Stimulated activated CD8-positive, alpha-beta memory T cell treated with anti-CD3 and anti-CD28 coated beads, Interleukin-4, amount 100 ng/mL, for 48 hours (primary cell): ENCODE results near the gene EMX1.

ENCODE experiments used
- DNase-seq: peaks from one replicate; pipeline ENCODE4 v3.0.0-alpha.2; 2020

EMX1 gene

DNA sequence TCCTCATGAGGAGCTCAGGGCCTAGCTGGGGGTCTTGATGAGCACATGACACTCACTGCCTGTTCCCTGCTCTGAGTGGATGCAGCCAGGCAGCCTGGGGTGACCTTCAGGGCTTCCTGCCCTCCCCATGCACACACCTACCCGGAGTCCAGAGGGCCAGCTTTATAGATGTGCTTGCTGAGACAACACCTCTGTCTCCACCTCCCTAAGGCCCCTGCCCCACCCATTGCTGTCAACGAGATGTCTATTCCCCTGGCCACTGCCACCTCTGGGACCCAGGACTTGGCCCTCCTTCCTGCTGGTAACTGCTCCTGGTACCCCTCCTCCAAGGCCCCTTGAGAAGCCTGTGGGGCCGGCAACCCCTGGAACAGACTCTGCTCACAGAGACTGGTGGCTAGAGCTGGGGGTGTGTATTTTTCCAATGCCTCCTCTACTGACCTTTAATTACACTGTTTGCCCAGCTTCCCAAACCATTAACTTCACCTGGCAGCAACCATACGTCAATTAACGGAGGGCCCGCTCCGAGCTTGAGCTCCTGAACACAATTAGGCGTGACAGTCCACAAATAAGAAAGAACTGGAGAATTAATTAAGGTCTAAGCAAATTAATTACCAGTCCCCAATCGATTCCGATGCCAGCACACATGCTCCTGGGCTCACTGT, 66.3 kb downstream of the EMX1 start:
- DNase-seq, result no peak

DNA sequence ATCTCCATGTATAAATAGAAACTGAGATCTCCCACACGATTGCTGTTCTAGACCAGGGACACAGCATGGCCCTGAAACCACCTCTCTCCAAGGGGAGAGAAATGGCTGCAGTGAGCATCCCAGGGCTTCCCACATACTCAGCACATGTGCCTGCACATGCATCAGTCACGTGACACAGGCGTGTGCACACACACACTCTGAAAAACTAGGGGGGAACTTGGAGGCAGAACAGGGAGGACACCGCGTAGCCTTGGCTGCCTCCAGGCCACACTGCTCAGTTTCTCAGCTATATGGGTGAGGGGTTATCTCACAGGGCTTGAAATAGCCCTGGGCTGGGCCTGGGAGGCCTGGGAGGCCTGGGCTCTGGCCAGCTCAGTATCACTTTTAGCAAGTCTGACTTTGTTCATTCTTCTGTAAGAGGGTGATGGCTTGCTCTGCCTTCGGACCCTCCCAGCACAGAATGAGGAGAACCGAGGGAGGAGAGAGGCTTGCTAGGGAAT, 66.9 kb downstream of the EMX1 start:
- DNase-seq, result no peak
